Choroid plexus epithelial cell (primary cell): ENCODE results near the gene KBTBD7.

Source experiments
- DNase-seq: peaks from one replicate; pipeline ENCODE4 v3.0.0-alpha.2; 2010; ENCODE audit warnings: low read depth
- H3K4me3 ChIP-seq: 2 replicates; pipeline ENCODE4 v1.5.1; 2011; ENCODE audit warnings: low read depth, mild to moderate bottlenecking, control low read depth, low read length, moderate library complexity
- CTCF ChIP-seq: conservative IDR thresholded peaks from 2 replicates; pipeline ENCODE4 v1.5.1; 2011; ENCODE audit warnings: low read depth, mild to moderate bottlenecking, control low read depth, inconsistent platforms, low read length, moderate library complexity

Gene KBTBD7

GRCh38 chr13:41213919-41214318 lies 19.6 kb upstream of the KBTBD7 start:
- H3K4me3 ChIP-seq = no peak overlapping the region
- no peak for TF ChIP-seq CTCF
- DNase-seq = no peak

- no peak overlapping the region for H3K4me3 ChIP-seq
- DNase-seq = no peak
- TF ChIP-seq CTCF = no peak
Measured at GRCh38 chr13:41213316-41213715, 18.9 kb upstream of the KBTBD7 start.

GRCh38 chr13:41212881-41213280 lies 18.5 kb upstream of the KBTBD7 start:
- TF ChIP-seq CTCF = no peak
- no peak for DNase-seq

GRCh38 chr13:41211062-41211461 lies 16.7 kb upstream of the KBTBD7 start:
- no peak for TF ChIP-seq CTCF
- no peak for DNase-seq
- H3K4me3 ChIP-seq = no peak overlapping the region

More at GRCh38 chr13:41212881-41213280, 18.5 kb upstream of the KBTBD7 start:
- H3K4me3 ChIP-seq = no peak overlapping the region

- no peak for TF ChIP-seq CTCF
- no peak overlapping the region for H3K4me3 ChIP-seq
- no peak for DNase-seq
Measured at GRCh38 chr13:41206467-41206866, 12.1 kb upstream of the KBTBD7 start.

GRCh38 chr13:41203810-41204209 lies 9.4 kb upstream of the KBTBD7 start:
- no peak for TF ChIP-seq CTCF
- no peak for DNase-seq

GRCh38 chr13:41200126-41200525 lies 5.8 kb upstream of the KBTBD7 start:
- TF ChIP-seq CTCF = no peak
- no peak for DNase-seq
- no peak overlapping the region for H3K4me3 ChIP-seq

More at GRCh38 chr13:41203810-41204209, 9.4 kb upstream of the KBTBD7 start:
- no peak overlapping the region for H3K4me3 ChIP-seq
